Tongue (tissue), 2 donors: ENCODE results near the gene FOXP2. TPM values are rescaled to one million over a fixed set of nuclear protein-coding genes. Genes with fewer than 3 reads are reported as not detected.
"Not testable (repeated sequence)": the region's sequence is repeated elsewhere in the genome, so short reads cannot be mapped to it uniquely, and the experiment has no call there.

Source experiments
- DNase-seq: peaks from one replicate; pipeline ENCODE4 v3.0.0-alpha.2; 2015
- total RNA-seq: library from RNA; depleted of rRNA; stranded (reverse); fragments of >200 nt; gene quantifications from one replicate; pipeline ENCODE4 v1.2.3, GENCODE V29; 2014

The FOXP2 gene
- total RNA-seq, 1 donor from 2014 or later, result 25.8 TPM

DNA sequence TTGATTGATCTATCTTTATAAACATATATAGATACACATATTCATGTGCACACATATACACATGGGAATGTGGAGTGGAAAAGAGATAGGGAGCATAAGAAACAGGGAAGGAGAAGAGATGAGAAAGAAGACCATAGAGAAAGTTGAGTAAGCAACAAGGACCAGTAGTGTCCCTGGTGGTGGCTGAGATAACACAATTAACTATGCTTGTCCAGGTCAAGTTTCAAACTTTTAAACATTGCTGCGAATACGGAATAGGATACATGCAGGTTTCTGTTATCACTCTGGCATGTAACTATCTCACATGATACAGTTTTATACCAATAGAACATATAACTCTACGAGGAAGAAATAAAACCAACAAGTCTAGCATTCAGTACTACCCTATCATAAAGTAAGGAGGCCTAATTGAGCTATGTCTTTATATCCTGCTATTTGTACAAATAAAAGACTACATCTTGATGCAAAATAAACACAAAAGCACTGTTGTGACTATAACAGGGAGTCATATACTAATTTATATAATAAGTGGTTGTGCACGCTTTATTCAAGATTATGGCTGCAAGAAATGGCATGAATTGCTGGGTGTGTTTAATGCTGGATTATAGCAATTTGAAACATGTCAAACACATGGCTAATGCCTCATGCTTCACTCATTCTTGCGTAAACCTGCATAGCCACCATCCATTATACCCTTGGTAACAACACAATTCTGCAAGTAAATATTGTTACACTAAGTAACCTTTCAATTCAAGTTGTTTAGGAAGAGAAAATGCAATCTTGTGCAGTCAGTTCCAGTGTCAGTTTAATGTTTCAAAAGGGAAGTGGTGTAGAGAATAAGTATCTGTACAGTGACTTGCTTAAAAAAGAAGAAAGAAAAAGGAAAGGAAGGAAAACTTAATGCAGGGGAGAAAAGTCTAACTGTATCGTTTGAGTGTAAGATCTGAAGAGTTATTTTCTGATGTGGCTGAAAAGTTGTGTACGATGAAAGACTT is 8.2 kb downstream of the FOXP2 start:
- peak; percentile 83 for DNase-seq

DNA sequence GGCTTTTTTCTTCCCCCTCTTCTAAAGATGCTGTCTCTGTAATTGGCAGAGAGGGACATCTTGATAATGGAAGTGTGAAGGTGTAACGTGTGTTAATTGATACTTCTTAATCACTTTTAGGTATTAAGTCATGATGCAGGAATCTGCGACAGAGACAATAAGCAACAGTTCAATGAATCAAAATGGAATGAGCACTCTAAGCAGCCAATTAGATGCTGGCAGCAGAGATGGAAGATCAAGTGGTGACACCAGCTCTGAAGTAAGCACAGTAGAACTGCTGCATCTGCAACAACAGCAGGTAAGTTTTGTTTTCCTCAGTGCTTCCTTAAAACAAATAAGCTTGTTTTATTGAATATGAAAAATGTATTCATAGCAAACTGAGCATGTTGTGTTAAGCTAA is 11.8 kb downstream of the FOXP2 start:
- no peak for DNase-seq

DNA sequence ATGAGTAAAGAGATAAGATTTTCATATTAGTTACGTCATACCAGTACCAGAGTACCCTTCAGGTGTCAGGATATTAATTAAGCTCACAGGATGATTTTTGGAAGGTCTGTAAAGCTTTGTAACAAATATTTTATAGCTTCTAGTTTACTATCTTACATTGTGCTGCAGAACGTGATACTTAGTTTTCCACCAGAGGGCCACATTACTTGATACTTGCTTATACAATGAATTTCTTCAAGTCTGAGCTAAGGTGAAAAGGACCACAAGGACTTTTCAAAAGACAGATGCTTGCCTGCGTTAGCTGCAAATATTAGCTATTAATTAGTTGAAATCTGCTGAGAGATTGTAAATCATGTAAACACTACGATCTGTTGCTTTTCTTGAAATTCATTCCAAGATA is 12.2 kb downstream of the FOXP2 start:
- DNase-seq, result peak; percentile 73

DNA sequence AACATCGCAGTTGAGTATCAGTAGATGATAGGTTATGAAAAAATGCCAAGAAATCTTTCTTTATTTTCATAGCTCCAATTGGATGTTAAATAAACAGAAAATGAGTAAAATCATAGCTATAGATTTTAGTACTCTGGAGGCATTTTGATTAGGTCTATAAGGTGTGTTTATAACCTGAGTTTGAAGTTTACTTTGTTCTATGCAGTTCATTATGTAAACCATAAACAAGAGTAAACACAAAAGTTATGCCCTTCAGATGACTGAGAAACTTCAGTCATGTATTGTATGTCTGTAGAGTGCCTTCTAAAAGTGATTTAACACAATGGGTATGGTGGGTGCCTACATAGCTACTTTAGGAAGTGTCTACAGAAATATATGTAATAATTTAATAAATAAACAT is 13.6 kb downstream of the FOXP2 start:
- no peak for DNase-seq

DNA sequence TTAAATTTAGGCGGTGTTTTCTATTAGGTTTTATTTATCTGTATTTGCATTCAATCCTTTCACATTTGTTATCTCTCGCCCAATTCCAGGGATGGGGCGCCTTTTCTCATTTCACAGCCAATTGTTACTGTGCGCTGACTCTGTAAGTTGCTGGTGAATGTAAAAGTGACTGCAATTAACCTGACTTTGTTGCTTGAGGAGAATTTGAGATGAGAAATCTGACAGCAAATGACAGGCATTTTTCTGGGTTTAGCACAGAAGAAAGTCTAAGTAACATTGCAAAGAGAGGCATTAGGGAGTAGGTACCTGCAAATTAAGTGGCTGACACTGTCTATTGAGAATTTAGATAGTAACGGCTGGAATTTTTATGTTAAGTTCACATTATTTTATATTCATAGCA is 16.6 kb downstream of the FOXP2 start:
- no peak for DNase-seq

DNA sequence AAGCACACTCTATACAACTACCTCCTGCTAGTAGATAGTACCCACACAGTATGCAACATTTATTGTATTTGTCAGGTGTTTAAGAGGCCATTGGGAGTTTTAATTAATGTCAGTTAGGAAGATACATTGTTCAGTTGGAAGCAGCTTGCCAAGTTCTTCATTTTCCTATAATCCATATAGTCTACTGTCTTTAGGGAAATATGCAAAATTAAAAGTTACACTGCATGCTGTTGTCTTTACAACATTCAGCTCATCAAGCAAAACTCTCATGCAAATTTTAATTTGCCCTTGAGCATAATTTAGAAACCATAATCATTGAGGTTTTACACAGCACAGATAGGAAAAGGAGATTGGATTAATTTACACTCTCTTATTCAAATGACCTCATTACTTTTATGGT is 17.4 kb downstream of the FOXP2 start:
- no peak for DNase-seq

DNA sequence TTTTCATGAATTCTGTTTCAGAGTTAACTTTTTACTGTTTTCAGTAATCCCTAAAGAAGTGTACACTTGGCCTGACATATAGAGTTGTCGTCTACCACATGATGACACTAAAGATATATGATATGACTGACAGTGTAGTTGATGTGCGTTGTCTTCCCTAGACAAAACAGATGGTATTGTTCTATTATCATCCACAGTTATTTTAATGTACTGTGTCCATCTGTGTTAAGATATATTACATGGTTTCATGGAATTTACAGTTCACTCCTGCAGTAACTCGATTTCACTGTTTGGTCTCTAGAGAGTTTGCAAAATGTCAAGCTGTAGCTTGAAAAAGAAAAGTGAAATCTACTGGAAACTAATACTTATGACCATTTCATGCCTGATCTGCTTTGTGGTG is 18.1 kb downstream of the FOXP2 start:
- DNase-seq, result peak; percentile 68

DNA sequence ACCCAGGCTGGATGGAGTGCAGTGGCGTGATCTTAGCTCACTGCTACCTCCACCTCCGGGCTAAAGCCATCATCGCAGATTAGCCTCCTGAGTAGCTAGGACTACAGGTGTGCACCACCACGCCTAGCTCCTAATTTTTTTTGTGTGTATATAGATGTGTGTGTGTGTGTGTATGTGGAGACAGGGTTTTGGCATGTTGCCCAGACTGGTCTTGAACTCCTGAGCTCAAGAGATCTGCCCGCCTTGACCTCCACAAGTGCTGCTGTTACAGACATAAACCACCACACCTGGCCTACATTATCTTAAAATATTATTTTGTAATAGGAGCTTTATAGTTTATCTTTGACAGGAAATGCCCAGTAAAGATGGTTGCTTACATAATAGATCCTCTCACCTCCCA is 25.0 kb downstream of the FOXP2 start:
- no peak for DNase-seq

DNA sequence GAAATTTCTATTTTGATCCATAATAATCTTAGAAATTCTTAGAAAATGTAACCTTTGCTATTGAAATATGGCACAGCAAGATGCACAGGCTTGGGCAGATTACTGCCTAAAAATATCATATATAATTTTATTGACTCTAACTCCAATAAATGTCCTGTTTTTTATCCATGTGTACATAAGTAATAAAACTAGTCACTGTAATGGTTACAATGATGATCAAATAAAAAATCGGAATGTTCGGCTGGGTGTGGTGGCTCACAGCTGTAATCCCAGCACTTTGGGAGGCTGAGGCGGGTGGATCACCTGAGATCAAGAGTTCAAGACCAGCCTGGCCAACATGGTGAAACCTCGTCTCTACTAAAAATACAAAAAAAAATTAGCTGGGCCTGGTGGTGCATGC is 26.3 kb downstream of the FOXP2 start:
- not testable (repeated sequence) for DNase-seq

DNA sequence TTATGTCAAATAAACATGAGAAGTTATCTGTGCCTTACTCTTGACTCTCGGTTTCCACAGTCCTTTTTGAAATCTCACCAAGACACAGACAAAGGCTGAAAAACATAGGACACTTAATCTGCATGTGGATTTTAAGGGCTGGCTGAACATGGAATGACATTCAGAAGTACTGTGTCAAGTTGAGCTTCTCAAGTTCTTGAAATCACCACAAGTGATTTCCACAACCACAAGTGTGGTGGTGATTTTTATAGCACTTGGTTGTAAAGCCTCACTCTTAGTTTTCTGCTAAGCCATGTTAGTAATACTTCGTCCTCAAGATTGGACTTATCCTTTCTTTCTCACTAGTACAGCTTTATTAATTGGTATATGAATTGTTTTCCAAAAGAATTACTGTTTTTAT is 29.6 kb downstream of the FOXP2 start:
- no peak for DNase-seq

DNA sequence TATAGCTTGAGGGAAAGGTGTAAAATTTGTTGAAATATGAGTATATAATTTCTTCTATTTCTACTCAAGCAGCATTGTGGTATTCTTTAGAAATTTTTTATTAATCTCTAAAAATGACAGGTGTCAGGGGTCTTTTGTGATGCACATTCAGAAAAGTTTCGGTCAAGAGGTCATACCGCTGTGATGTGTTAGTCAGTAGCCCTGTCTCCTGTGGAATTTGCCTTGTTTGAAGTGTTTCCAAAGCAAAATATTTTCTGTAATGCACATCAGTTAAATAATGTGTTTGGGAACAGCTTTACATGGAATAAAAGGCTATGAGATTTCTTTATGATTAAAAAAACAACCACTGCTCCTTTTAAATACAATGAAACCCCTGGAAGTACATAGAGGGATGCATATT is 35.8 kb downstream of the FOXP2 start:
- no peak for DNase-seq

DNA sequence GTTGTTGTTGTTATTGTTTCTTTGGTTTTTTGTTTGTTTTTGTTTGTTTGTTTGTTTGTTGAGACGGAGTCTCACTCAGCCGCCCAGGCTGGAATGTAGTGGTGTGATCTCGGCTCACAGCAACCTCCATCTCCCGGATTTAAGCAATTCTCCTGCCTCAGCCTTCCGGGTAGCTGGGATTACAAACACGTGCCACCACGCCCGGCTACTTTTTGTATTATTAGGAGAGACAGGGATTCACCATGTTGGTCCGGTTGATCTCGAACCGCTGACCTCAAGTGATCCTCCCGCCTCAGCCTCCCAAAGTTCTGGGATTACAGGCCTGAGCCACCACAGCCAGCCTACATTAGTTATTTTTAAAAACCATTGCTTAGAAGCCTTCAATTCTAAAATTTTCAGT is 45.0 kb downstream of the FOXP2 start:
- DNase-seq, result no peak

DNA sequence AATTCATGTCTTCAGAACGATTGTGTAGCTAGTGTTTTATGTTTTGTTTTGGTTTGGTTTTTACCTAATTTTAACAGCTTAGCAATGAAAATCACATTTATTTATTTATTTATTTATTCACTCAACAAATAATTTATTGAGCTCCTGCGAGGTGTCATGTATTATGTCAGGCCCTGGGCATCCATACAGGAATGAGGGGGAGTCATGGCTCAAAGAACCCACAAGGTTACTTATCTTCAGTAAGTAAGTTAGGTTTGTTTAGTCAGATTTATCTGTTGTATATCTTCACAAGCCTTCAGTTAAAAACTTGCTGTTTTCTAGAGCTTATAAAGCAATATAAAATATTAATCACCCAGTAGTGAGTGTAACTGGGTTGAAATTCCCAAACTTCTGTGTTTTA is 45.4 kb downstream of the FOXP2 start:
- DNase-seq, result no peak

DNA sequence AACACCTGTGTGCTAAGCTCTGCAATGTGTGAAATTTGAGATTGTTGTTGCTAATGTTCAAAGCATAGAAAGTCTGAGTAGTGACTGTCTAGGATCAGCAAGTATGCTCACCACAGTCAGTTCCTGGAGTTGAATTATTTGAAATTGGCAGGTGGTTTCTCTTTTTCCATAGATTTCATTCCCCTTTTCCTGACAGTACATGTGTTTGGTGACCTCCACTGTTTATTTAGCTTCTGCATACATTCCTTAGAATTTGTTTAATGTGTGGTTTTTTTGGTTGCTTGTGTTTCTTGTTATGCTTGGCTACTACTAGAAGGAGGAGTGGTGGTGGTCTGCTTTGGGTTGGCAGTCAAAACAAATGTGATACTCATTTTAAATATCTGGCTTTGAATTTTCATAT is 52.3 kb downstream of the FOXP2 start:
- DNase-seq, result peak; percentile 72

DNA sequence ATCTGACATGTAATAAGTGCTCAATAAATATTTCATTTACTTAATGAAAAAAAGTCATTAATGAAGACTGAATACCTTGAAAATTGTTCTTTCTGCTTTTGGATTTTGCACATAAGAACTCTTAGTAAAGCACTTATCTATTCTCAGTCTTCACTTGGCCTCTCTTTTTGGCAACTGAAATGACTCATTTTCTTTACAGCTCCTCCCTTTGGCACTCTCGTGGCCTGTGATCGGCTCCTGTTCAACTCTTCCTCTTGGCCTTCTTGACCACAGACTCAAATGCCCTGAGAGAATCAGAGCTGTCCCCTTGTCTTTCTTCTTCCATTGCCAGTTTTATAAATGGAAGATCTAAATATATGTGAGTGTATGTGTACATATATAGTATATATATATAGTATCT is 54.2 kb downstream of the FOXP2 start:
- DNase-seq, result no peak

DNA sequence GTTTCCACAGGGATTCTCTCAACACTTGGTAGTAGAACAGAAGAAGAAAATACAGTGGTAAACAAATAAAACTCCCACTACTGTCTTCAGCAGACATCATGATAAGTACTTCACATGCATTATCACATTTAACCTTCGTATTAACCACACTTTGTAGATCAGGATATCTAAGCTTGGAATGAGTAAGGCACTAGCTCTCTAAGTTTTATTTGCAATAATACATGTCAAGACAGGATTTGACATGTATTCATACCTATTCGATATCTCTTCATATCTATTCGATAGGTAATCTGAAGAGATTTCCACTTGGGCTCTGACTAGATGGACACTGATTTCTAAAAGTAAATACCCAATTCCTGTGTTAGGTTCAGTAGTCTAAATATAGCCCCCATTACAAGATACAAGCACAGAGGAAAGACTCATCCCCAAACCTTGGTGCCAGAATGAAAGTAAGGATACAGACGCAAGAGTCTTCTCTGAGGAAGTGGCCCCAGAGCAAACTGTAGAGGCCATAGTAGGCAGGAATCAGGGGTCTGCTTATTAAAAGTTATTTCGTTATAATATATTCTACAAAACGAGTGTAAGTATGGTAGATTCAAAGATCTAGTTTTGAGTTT is 58.4 kb downstream of the FOXP2 start:
- DNase-seq, result no peak

DNA sequence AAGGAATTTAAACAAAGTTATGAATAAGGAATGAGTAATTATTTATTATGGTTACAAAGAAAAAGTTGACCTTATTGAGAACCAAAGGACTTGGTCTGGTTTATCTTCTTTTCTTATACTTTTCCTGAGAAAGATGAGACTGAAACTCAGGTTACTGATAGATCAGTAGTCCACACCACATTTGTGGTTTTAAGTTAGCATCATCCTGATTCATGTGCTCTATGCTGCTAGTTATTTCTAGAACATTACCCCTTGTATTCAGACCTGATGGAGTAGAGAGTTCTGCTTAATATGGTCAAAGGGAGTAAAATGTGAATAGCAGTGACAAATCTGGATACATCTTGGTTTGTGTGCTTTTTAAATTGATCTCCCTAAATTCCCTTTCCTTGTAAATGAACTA is 63.8 kb downstream of the FOXP2 start:
- DNase-seq, result no peak

DNA sequence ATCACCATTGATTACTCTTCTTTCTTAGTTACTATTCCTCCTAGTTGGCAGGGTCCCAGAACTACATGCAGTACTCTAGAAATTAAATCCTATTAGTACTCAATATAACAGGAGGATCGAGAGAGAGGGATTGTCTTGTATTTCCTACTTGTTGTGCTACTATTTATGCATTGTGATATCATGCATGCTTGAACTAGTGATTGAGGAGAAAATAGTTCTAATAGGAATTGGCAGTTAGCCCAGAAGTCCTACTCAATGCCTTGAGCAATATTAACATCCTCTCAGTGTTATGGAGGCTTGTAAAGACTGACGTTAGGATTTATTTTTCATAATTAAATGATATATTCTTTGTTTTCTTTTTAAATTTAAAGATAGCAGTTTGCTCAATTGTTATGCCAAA is 67.4 kb downstream of the FOXP2 start:
- peak; percentile 37 for DNase-seq

DNA sequence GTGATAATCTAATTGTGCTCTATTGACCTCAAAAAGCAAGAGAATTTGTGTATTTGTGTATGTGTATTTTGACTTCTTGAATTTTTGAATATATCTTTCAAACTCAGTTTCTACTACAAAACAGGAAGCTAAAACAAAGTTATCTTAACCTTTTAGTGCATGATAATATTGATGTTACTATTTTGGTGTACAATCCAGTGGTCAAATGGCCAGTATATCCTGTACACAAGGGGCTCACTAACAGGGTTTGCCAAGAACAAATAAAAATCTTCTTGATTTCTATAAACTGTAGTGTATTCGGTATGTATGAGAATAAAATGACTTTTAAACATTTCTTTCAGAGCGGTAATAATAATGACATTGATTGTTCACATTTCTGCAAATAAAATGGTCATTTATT is 69.6 kb downstream of the FOXP2 start:
- no peak for DNase-seq

DNA sequence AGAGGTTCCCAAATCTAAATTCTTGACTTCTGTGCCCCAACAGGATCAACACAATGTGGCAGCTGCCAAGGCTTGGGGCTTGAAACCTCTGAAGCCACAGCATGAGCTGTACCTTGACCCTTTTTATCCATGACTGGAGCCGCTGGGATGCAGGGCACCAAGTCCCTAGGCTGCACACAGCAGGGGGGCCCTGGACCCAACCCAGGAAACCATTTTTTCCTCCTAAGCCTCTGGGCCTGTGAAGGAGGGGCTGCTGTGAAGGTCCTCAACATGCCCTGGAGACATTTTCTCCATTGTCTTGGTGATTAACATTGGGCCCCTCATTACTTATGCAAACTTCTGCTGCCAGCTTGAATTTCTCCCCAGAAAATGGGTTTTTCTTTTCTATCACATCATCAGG is 72.6 kb downstream of the FOXP2 start:
- DNase-seq, result no peak

DNA sequence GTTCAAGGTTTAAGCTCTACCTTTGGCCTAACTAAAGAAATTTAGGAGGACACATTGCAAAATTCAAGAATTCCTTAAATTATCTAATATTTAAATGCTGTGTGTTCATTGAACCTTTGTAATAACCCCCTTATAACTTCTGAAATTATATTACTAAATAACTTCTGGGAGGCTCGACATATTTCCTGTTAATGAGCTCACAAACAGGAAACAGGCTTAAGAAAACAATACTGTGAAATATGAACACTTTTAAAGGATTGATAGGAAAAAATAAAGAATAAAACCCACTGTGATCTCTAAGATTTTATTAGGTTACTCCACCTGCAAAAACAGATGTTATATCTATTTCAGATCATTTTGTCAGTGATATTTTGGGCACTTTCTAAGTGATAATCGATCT is 74.1 kb downstream of the FOXP2 start:
- DNase-seq, result no peak

DNA sequence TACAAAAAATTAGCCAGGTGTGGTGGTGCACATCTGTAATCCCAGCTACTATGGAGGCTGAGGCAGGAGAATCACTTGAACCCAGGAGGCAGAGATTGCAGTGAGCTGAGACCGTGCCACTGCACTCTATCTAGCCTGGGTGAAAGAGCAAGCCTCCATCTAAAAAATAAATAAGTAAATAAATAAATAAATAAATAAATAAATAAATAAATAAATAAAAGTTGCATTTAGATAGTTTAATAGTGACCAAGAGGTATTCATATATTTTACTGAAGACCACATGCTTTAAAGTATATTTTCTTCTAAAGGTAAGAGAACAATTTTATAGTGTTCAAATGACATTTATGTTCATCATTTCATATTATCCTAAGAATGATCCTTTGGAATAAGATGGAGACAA is 82.9 kb downstream of the FOXP2 start:
- not testable (repeated sequence) for DNase-seq

DNA sequence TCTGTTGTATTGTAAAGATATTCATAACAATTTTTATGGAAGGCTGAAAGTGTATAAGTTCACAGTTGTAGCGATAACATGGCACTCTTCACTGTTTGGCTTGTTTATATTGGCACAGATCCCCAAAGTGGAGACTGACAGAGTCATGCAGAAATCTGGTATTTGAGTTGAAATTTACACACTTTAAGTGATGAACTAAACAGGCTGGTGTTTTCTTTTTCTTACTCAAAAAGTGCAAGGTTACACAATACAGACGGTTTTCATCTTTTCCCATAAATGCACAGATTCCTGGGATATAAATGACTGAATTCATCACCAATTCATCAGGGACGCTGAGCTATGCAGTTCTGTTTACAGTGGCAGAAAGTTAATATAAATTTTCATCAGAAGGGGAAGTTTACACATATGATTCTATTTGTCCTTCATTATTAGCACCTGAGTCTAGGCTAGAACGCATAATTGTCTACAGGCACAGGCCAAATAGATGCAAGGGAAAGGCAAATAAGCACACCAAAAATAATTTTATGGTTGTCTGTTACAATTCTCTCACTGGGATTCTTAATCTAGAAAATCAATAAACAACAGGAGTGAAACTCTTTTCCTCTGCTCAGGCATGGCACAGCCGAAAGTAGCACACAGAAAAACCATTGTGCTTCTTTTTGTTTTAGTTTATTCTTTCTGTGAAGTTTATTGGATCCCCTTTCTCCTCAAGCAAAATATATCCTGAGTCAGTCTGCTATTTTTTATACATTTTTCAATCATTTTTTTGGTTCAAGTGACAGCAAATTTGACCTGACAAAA is 88.0 kb downstream of the FOXP2 start:
- peak; percentile 67 for DNase-seq
